ENCODE measurements around the gene MICAL2.

The MICAL2 gene

GRCh38 chr11:12239396-12239795 is 129.0 kb downstream of the MICAL2 start:
- in situ Hi-C loops (cut with MboI; ENCODE audit: low pct_unique_long_range_greater_than_20kb, low sequenced_read_pairs, unreplicated experiment): no loop called here
- TF ChIP-seq CTCF (IDR thresholded peaks at IDR 0.05; ENCODE audit: extremely low read depth, insufficient read depth, missing control alignments): no peak
- DNase-seq (ENCODE audit: low spot score): no peak

GRCh38 chr11:12239804-12240371 is 129.5 kb downstream of the MICAL2 start:
- no peak for DNase-seq (ENCODE audit: low spot score)
- in situ Hi-C loops (cut with MboI; ENCODE audit: low pct_unique_long_range_greater_than_20kb, low sequenced_read_pairs, unreplicated experiment): no loop called here
- no peak for TF ChIP-seq CTCF (IDR thresholded peaks at IDR 0.05; ENCODE audit: extremely low read depth, insufficient read depth, missing control alignments)

DNA sequence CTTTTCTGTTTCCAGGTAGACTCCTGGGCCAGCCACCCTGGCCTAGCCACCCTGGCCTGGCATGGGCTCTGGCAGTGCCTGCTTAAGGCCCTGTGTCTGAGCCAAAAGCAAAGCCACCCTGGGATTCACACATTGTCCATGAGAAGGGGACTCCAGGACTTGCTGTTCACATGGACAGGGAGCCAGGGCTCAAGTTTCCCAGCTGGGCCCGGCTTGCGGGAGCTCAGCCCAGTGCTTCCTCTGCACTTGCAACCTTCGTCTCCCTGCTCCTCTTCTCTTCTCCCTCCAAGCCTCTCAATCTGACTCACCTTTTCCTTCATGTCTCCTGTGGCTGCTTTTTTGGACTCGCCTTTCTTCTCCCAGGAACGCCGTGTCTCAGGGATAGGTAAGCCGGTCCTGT is 130.3 kb downstream of the MICAL2 start:
- DNase-seq (ENCODE audit: low spot score): no peak
- in situ Hi-C loops (cut with MboI; ENCODE audit: low pct_unique_long_range_greater_than_20kb, low sequenced_read_pairs, unreplicated experiment): no loop called here

DNA sequence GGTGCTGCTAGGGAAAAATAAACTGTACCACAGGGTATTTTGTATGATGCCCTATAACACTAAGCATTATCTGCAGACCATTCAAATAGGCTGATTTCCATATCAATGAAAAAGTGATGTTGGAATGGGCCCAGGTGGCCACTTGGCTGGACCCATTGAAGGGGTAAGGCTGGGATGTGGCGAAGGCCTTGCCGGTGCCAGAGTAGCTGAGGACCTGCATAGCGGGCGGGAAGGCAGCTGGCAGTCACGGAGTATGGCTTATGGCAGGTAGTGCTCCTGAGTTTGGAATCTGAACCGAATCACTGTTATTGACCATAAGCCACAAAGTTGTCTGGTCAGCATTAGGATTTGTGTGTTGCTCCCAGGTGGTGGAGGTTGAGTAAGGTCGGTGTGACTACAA is 131.0 kb downstream of the MICAL2 start:
- in situ Hi-C loops (cut with MboI; ENCODE audit: low pct_unique_long_range_greater_than_20kb, low sequenced_read_pairs, unreplicated experiment): no loop called here
- TF ChIP-seq CTCF (IDR thresholded peaks at IDR 0.05; ENCODE audit: extremely low read depth, insufficient read depth, missing control alignments): no peak
- no peak for DNase-seq (ENCODE audit: low spot score)

More for the DNA sequence above, 130.3 kb downstream of the MICAL2 start:
- no peak for TF ChIP-seq CTCF (IDR thresholded peaks at IDR 0.05; ENCODE audit: extremely low read depth, insufficient read depth, missing control alignments)

GRCh38 chr11:12241971-12242672 is 131.7 kb downstream of the MICAL2 start:
- no peak for TF ChIP-seq CTCF (IDR thresholded peaks at IDR 0.05; ENCODE audit: extremely low read depth, insufficient read depth, missing control alignments)
- no peak for DNase-seq (ENCODE audit: low spot score)
- in situ Hi-C loops (cut with MboI; ENCODE audit: low pct_unique_long_range_greater_than_20kb, low sequenced_read_pairs, unreplicated experiment): no loop called here

GRCh38 chr11:12242966-12243365 is 132.6 kb downstream of the MICAL2 start:
- no peak for TF ChIP-seq CTCF (IDR thresholded peaks at IDR 0.05; ENCODE audit: extremely low read depth, insufficient read depth, missing control alignments)
- in situ Hi-C loops (cut with MboI; ENCODE audit: low pct_unique_long_range_greater_than_20kb, low sequenced_read_pairs, unreplicated experiment): no loop called here
- no peak for DNase-seq (ENCODE audit: low spot score)

All from GM13977 (cell line).